Measurements from ENCODE around the gene MCC. TPM values are rescaled to one million over a fixed set of nuclear protein-coding genes. Genes with fewer than 3 reads are reported as not detected.
A peak's percentile ranks its signal among the peaks of the same experiment; 100 is the strongest.

Gene MCC
- total and polyA plus RNA-seq, 12 donors: 1.8 to 12.6 (median 8.9) TPM

DNA sequence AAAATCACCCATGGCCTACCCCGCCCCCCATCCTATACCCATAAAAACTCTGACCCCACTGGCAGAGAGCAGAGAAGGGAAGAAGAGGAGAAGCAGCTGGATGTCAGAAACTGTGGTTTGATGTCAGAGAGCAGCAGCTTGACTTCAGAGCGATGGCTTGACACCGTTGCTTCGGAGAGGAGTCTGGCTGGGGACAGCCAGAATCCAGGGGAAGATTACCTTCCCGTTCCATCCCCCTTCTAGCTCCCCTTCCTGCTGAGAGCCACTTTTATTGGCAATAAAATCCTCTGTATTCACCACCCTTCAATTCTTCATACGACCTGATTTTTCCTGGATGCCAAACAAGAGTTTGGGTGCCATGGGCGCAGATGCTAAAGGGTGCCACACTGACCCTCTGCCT lies 373.7 kb downstream of the MCC start:
- Histone ChIP-seq H3K27ac (no peak overlapping the region), H3K36me3 (replicated peaks in 1 of 2) (no peaks in the 10 kb centered on the region), H3K27me3 (no peaks in the 10 kb centered on the region), H3K4me3 (no peak overlapping the region), H3K4me1 (replicated peaks in 1 of 2) (peaks cover 0 to 10% of the 10 kb centered on the region in 2 donors), H3K9me3 (replicated peaks in 1 of 3) (no peaks in the 10 kb centered on the region)
- 88 to 97% (median 95%) methylated on average over 7 of the region's 7 CpGs for WGBS, 4 donors
- no peak for TF ChIP-seq POLR2A (IDR thresholded peaks at IDR 0.05)
- TF ChIP-seq, protein P1, sequence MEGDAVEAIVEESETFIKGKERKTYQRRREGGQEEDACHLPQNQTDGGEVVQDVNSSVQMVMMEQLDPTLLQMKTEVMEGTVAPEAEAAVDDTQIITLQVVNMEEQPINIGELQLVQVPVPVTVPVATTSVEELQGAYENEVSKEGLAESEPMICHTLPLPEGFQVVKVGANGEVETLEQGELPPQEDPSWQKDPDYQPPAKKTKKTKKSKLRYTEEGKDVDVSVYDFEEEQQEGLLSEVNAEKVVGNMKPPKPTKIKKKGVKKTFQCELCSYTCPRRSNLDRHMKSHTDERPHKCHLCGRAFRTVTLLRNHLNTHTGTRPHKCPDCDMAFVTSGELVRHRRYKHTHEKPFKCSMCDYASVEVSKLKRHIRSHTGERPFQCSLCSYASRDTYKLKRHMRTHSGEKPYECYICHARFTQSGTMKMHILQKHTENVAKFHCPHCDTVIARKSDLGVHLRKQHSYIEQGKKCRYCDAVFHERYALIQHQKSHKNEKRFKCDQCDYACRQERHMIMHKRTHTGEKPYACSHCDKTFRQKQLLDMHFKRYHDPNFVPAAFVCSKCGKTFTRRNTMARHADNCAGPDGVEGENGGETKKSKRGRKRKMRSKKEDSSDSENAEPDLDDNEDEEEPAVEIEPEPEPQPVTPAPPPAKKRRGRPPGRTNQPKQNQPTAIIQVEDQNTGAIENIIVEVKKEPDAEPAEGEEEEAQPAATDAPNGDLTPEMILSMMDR (IDR thresholded peaks at IDR 0.05): no peak
- intact Hi-C loops (cut with DNase I): no loop called here
- DNase-seq: no peak

DNA sequence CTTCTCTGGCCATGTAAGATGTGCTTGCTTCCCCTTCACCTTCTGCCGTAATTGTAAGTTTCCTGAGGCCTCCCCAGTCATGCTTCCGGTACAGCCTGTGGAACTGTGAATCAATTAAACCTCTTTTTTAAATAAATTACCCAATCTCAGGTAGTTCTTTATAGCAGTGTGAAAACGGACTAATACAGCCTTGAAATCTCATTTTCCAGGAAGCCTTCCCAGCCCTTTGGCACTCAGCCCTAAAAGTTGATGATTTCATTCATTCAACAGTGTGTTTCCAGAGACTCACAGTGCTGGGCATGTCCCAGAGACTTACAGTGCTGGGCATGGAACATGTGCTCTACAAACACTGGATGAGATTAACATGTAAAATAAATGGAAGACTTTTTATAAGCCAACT lies 375.8 kb downstream of the MCC start:
- no peaks in the 10 kb centered on the region for H3K36me3 ChIP-seq (replicated peaks in 1 of 2)
- 62 to 73% (median 69%) methylated on average over 3 of the region's 3 CpGs for WGBS, 4 donors
- no peaks in the 10 kb centered on the region for H3K9me3 ChIP-seq (replicated peaks in 1 of 3)
- no peaks in the 10 kb centered on the region for H3K4me1 ChIP-seq (replicated peaks in 1 of 2)
- TF ChIP-seq, protein P1 (IDR thresholded peaks at IDR 0.05): no peak
- TF ChIP-seq POLR2A (IDR thresholded peaks at IDR 0.05): no peak
- peak in 5 of 7 donors; percentile 29 to 60 (median 36) for DNase-seq
- no peaks in the 10 kb centered on the region for H3K27me3 ChIP-seq
- no peak overlapping the region for H3K4me3 ChIP-seq
- H3K27ac ChIP-seq: no peak overlapping the region
- intact Hi-C loops (cut with DNase I): no loop called here

DNA sequence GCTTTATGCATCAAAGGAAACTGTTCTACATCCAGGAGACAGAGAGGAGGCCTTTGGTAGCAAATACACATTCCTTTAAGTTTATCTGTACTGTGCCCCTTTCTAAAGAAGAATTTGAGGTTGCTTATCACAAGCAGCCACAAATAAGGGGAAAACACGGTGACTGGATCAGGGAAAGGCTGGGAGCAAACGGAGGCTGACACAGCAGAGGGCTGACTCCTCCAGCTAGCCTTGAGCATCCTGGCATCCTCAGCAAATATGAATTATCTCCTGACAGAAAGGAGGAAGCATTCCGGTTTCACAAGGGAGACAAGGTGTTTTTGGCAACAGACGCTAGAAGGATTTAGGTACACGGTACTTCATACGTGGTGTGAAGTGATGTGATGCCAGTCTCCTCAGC lies 378.1 kb downstream of the MCC start:
- intact Hi-C loops (cut with DNase I): no loop called here
- Histone ChIP-seq H3K27me3 (no peaks in the 10 kb centered on the region), H3K36me3 (replicated peaks in 1 of 2) (no peaks in the 10 kb centered on the region), H3K4me3 (no peak overlapping the region), H3K4me1 (replicated peaks in 1 of 2) (no peaks in the 10 kb centered on the region), H3K9me3 (replicated peaks in 1 of 3) (no peaks in the 10 kb centered on the region), H3K27ac (no peak overlapping the region)
- DNase-seq: peak in 1 of 7 donors; percentile 23
- 60 to 68% (median 67%) methylated on average over 6 of the region's 6 CpGs for WGBS, 4 donors
- no peak for TF ChIP-seq POLR2A (IDR thresholded peaks at IDR 0.05)
- TF ChIP-seq, protein P1 (IDR thresholded peaks at IDR 0.05): no peak

DNA sequence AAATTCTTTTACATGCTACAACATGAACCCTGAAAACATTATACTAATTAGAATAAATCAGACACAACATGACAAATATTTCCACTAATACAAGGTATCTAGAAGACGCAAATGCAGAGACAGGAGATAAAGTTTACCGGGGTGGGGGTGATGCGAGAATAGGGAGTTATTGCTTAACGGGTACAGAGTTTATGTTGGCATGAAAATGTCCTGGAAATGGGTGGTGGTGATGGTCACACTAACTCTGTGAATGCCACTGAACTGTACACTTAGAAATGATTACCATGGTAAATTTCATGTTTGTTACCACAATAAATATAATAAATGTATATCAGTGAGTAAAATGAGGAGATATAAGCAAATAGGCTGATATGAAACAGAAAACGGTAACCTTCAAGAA lies 378.9 kb downstream of the MCC start:
- no peak for TF ChIP-seq POLR2A (IDR thresholded peaks at IDR 0.05)
- TF ChIP-seq, protein P1 (IDR thresholded peaks at IDR 0.05): no peak
- Histone ChIP-seq H3K27ac (no peak overlapping the region), H3K36me3 (replicated peaks in 1 of 2) (no peaks in the 10 kb centered on the region), H3K27me3 (no peaks in the 10 kb centered on the region), H3K9me3 (replicated peaks in 1 of 3) (no peaks in the 10 kb centered on the region), H3K4me3 (no peak overlapping the region), H3K4me1 (replicated peaks in 1 of 2) (no peaks in the 10 kb centered on the region)
- intact Hi-C loops (cut with DNase I): no loop called here
- WGBS, 4 donors: 94 to 95% (median 95%) methylated on average over 5 of the region's 5 CpGs
- DNase-seq: no peak
